Measurements from ENCODE around the gene BAIAP2L1.

DNA sequence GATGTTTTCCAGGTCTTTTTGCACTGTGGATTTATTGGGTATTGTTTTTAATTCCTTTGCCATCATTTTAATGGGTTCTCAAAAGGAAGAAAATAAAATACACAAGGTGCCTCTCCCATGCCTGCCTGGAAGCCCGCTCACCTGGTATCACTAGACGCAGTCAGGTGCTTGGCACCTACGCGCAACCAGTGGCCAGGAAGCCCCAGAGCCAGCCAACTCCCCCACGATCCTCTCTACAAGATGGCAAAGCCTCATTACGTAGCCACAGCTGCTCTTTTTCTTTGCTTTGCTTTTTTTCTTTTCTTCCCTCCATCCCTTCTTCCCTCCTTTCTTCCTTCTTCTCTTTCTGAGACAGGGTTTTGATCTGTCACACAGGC is 34.3 kb downstream of the BAIAP2L1 start:
- TF ChIP-seq ZFX (IDR thresholded peaks at IDR 0.05) (no peak), CTCF (conservative IDR thresholded peaks at IDR 0.05) (no peak)

Measured in C4-2B (cell line).